Neural cell (in vitro differentiated cells): ENCODE data around the gene PCK1. TPM values are rescaled to one million over a fixed set of nuclear protein-coding genes. Genes with fewer than 3 reads are reported as not detected.

Source experiments
- H2AFZ ChIP-seq: fragments of 200-600, 300-800 bp; sonication (generic), shearing (Covaris generic); 2 replicates; pipeline ENCODE4 v1.6.0; 2014; ENCODE audit warnings: low read depth, mild to moderate bottlenecking, antibody characterized with exemption, low read length, moderate library complexity
- H3F3A ChIP-seq: fragments of 200-600 bp; shearing (Covaris generic); 2 replicates; pipeline ENCODE4 v1.6.1; 2016; ENCODE audit warnings: mild to moderate bottlenecking, moderate library complexity, mixed read lengths, antibody characterized with exemption, low read length; ENCODE audit not compliant: insufficient read depth, poor library complexity, severe bottlenecking
- H3K27ac ChIP-seq: fragments of 200-600, 300-800 bp; sonication (generic), shearing (Covaris generic); 2 replicates; pipeline ENCODE4 v1.5.1; 2014; ENCODE audit warnings: mild to moderate bottlenecking, low read length, moderate library complexity
- H3K27me3 ChIP-seq: fragments of 300-800, 200-600 bp; sonication (generic), shearing (Covaris generic); 2 replicates; pipeline ENCODE4 v1.6.0; 2014; ENCODE audit warnings: mild to moderate bottlenecking, low read depth, low read length, moderate library complexity; ENCODE audit not compliant: insufficient read depth
- H3K36me3 ChIP-seq: fragments of 300-800, 200-600 bp; sonication (generic), shearing (Covaris generic); 2 replicates; pipeline ENCODE4 v1.5.1; 2014; ENCODE audit warnings: mild to moderate bottlenecking, antibody characterized with exemption, low read length, moderate library complexity; ENCODE audit not compliant: insufficient read depth
- H3K4me2 ChIP-seq: fragments of 300-800, 200-600 bp; sonication (generic), shearing (Covaris generic); 2 replicates; pipeline ENCODE4 v1.6.0; 2014; ENCODE audit warnings: mild to moderate bottlenecking, low read length
- H3K4me3 ChIP-seq: fragments of 300-800, 200-600 bp; sonication (generic), shearing (Covaris generic); 2 replicates; pipeline ENCODE4 v1.5.1; 2014; ENCODE audit warnings: mild to moderate bottlenecking, low read length, moderate library complexity
- H3K79me2 ChIP-seq: fragments of 200-600 bp; shearing (Covaris generic); replicated peaks from 2 replicates; pipeline ENCODE4 v1.6.0; 2014; ENCODE audit warnings: mild to moderate bottlenecking, low read length, moderate library complexity; ENCODE audit not compliant: insufficient read depth
- H3K9ac ChIP-seq: fragments of 300-800, 200-600 bp; sonication (generic), shearing (Covaris generic); 2 replicates; pipeline ENCODE4 v1.6.1; 2016; ENCODE audit warnings: mild to moderate bottlenecking, low read length, mixed read lengths
- H3K9me2 ChIP-seq: fragments of 200-600 bp; shearing (Covaris generic); 2 replicates; pipeline ENCODE4 v1.6.1; 2016; ENCODE audit warnings: mild to moderate bottlenecking, low read length, mixed read lengths; ENCODE audit not compliant: insufficient read depth
- H3K9me3 ChIP-seq: fragments of 200-600, 300-800 bp; sonication (generic), shearing (Covaris generic); 2 replicates; pipeline ENCODE4 v1.6.1; 2016; ENCODE audit warnings: mild to moderate bottlenecking, mixed run types, low read length, moderate library complexity, mixed read lengths
- H4K20me1 ChIP-seq: fragments of 200-600 bp; shearing (Covaris generic); 2 replicates; pipeline ENCODE4 v1.6.1; 2016; ENCODE audit warnings: mild to moderate bottlenecking, mixed run types; ENCODE audit not compliant: insufficient read depth
- EP300 ChIP-seq: fragments of 450-650 bp; conservative IDR thresholded peaks from 2 replicates; pipeline ENCODE4 v1.6.1; 2014; ENCODE audit warnings: antibody characterized with exemption, mild to moderate bottlenecking, moderate library complexity; ENCODE audit not compliant: poor library complexity, severe bottlenecking
- EZH2 ChIP-seq: fragments of 200-600, 300-800 bp; shearing (Covaris generic), sonication (generic); IDR thresholded peaks from 2 replicates; pipeline ENCODE4 v1.6.1; 2014; ENCODE audit warnings: antibody characterized with exemption, low read length, borderline replicate concordance, mild to moderate bottlenecking; ENCODE audit not compliant: insufficient read depth, poor library complexity, severe bottlenecking
- MXI1 ChIP-seq: fragments of 450-650 bp; conservative IDR thresholded peaks from 2 replicates; pipeline ENCODE4 v1.6.1; 2014; ENCODE audit warnings: antibody characterized with exemption, mild to moderate bottlenecking; ENCODE audit not compliant: poor library complexity, severe bottlenecking
- POLR2AphosphoS5 ChIP-seq: IDR thresholded peaks from 2 replicates; pipeline ENCODE4 v1.6.1; 2012
- RAD21 ChIP-seq: fragments of 450-650 bp; conservative IDR thresholded peaks from 2 replicates; pipeline ENCODE4 v1.6.1; 2014; ENCODE audit warnings: antibody characterized with exemption, mild to moderate bottlenecking, moderate library complexity
- SMC3 ChIP-seq: fragments of 450-650 bp; conservative IDR thresholded peaks from 2 replicates; pipeline ENCODE4 v1.6.1; 2014; ENCODE audit warnings: antibody characterized with exemption, mild to moderate bottlenecking, moderate library complexity; ENCODE audit not compliant: poor library complexity
- TAF1 ChIP-seq: IDR thresholded peaks from 2 replicates; pipeline ENCODE4 v1.6.1; 2012; ENCODE audit warnings: low read depth
- polyA plus RNA-seq: library from polyadenylated mRNA; depleted of rRNA; stranded (reverse); fragments of >200 nt; gene quantifications from 2 replicates; pipeline ENCODE4 v1.2.3, GENCODE V29; 2014
- TF ChIP-seq, protein P1 (sequence below): IDR thresholded peaks from 2 replicates; pipeline ENCODE4 v1.6.1; 2012; ENCODE audit warnings: borderline replicate concordance
- TF ChIP-seq, protein P2 (sequence below): fragments of 450-650 bp; IDR thresholded peaks from 2 replicates; pipeline ENCODE4 v1.5.1; 2014; ENCODE audit warnings: antibody characterized with exemption, mild to moderate bottlenecking, moderate library complexity; ENCODE audit not compliant: poor library complexity, severe bottlenecking

The PCK1 gene
- polyA plus RNA-seq, 1 donor from 2014 or later = 0.24 TPM

DNA sequence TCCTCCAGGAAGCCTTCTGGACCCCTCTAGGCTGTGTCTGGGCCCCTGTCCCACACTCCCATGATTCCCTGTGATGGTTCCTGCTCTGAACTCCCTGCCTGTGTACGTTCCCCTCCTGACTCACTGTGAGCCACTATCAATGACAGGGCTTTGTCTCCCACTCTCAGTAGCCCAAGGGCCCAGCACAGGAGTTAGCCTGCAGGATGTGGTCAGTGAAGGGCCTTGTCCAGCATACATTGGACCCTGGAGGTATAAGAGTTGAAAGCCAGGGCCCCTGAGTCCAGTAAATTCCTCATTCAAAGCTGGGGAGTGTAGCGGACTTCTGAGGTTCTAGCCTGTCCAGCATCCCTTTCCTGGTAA, 40.3 kb downstream of the PCK1 start:
- H3K4me2 ChIP-seq = no peak overlapping the region
- H3K9me2 ChIP-seq = no peaks in the 10 kb centered on the region
- H3K9me3 ChIP-seq = no peaks in the 10 kb centered on the region
- H3K4me3 ChIP-seq = no peak overlapping the region
- H3K36me3 ChIP-seq = no peaks in the 10 kb centered on the region
- H2AFZ ChIP-seq = no peak overlapping the region
- H3K27me3 ChIP-seq = no peaks in the 10 kb centered on the region
- no peak overlapping the region for H3K27ac ChIP-seq
- no peaks in the 10 kb centered on the region for H4K20me1 ChIP-seq
- no peaks in the 10 kb centered on the region for H3F3A ChIP-seq
- TF ChIP-seq EZH2 (no peak), MXI1 (no peak), TAF1 (no peak), SMC3 (no peak), POLR2AphosphoS5 (no peak), EP300 (no peak), RAD21 (no peak)
- TF ChIP-seq, protein P1, sequence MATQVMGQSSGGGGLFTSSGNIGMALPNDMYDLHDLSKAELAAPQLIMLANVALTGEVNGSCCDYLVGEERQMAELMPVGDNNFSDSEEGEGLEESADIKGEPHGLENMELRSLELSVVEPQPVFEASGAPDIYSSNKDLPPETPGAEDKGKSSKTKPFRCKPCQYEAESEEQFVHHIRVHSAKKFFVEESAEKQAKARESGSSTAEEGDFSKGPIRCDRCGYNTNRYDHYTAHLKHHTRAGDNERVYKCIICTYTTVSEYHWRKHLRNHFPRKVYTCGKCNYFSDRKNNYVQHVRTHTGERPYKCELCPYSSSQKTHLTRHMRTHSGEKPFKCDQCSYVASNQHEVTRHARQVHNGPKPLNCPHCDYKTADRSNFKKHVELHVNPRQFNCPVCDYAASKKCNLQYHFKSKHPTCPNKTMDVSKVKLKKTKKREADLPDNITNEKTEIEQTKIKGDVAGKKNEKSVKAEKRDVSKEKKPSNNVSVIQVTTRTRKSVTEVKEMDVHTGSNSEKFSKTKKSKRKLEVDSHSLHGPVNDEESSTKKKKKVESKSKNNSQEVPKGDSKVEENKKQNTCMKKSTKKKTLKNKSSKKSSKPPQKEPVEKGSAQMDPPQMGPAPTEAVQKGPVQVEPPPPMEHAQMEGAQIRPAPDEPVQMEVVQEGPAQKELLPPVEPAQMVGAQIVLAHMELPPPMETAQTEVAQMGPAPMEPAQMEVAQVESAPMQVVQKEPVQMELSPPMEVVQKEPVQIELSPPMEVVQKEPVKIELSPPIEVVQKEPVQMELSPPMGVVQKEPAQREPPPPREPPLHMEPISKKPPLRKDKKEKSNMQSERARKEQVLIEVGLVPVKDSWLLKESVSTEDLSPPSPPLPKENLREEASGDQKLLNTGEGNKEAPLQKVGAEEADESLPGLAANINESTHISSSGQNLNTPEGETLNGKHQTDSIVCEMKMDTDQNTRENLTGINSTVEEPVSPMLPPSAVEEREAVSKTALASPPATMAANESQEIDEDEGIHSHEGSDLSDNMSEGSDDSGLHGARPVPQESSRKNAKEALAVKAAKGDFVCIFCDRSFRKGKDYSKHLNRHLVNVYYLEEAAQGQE = no peak
- TF ChIP-seq, protein P2, sequence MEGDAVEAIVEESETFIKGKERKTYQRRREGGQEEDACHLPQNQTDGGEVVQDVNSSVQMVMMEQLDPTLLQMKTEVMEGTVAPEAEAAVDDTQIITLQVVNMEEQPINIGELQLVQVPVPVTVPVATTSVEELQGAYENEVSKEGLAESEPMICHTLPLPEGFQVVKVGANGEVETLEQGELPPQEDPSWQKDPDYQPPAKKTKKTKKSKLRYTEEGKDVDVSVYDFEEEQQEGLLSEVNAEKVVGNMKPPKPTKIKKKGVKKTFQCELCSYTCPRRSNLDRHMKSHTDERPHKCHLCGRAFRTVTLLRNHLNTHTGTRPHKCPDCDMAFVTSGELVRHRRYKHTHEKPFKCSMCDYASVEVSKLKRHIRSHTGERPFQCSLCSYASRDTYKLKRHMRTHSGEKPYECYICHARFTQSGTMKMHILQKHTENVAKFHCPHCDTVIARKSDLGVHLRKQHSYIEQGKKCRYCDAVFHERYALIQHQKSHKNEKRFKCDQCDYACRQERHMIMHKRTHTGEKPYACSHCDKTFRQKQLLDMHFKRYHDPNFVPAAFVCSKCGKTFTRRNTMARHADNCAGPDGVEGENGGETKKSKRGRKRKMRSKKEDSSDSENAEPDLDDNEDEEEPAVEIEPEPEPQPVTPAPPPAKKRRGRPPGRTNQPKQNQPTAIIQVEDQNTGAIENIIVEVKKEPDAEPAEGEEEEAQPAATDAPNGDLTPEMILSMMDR = no peak
- H3K9ac ChIP-seq = no peak overlapping the region
- no peaks in the 10 kb centered on the region for H3K79me2 ChIP-seq

GRCh38 chr20:57601737-57602136, 40.8 kb downstream of the PCK1 start:
- no peak overlapping the region for H3K9ac ChIP-seq
- no peak overlapping the region for H3K27ac ChIP-seq
- no peaks in the 10 kb centered on the region for H3K9me3 ChIP-seq
- H3K4me3 ChIP-seq = no peak overlapping the region
- TF ChIP-seq, protein P2 = no peak
- TF ChIP-seq EZH2 = no peak
- no peak overlapping the region for H3K4me2 ChIP-seq
- H3K79me2 ChIP-seq = no peaks in the 10 kb centered on the region
- no peaks in the 10 kb centered on the region for H3K27me3 ChIP-seq
- no peaks in the 10 kb centered on the region for H3K36me3 ChIP-seq
- no peak overlapping the region for H2AFZ ChIP-seq
- no peaks in the 10 kb centered on the region for H3F3A ChIP-seq
- no peaks in the 10 kb centered on the region for H4K20me1 ChIP-seq
- H3K9me2 ChIP-seq = no peaks in the 10 kb centered on the region
